GM19395 (cell line): ENCODE results near the gene NYAP2.

Experiments used
- ATAC-seq: cut with Tn5 transposase; IDR thresholded peaks from one replicate; pipeline ENCODE4 v1.9.1; 2021; ENCODE audit warnings: mild to moderate bottlenecking, moderate library complexity; ENCODE audit not compliant: unreplicated experiment

The NYAP2 gene

DNA sequence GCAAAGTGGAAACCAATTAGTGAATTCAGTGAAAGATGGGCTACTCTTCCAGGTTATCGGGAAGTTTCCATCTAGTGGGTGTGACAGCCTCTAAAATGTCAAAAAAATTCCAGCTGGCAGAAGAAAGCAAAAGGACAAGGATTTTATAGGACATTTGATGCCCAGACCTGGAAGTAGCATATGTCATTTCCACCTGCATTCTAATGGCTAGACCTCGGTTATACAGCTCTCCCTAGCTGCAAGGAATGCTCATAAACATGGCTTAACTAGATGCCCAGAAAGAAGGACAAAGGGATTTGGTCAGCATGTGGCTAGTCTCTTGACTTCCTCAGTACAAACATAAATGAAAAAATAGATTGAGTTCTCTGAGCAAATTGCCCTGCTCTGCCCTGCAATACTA lies 215.4 kb downstream of the NYAP2 start:
- ATAC-seq, result no peak

DNA sequence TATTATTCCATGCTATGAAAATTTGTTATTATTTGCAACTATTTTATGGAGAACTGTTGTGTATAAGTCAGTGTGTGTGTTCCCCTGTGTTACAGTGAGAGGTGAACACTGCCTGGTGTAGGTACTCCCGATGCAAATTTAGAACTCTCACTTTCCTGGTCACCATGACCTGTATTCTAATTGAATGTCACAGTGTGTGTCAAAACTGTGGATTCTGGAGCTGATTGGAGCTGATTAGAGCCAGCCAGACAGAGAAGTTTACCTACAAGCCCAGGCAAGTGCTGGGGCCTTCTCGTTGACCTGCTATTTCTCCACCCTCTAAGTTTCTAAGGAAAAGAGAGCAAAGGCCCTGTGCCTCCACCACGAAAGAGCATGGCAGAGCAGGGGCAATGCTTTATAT lies 216.0 kb downstream of the NYAP2 start:
- ATAC-seq, result no peak

DNA sequence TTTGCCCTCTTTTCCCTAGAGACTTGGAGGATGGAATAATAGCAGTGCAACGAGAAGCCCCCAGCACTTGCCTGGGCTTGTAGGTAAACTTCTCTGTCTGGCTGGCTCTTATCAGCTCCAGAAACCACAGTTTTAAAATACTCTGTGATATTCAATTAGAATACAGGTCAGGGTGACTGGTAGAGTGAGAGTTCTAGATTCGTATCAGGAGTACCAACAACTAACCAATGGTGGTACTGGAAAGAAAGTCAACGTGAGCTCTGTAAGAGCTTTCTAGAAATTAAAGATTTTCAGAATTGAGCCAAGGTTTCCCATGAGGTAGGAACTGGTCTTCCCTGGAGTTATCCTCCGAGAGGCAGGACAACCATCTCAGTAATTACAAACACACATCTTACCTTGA lies 216.9 kb downstream of the NYAP2 start:
- no peak for ATAC-seq

DNA sequence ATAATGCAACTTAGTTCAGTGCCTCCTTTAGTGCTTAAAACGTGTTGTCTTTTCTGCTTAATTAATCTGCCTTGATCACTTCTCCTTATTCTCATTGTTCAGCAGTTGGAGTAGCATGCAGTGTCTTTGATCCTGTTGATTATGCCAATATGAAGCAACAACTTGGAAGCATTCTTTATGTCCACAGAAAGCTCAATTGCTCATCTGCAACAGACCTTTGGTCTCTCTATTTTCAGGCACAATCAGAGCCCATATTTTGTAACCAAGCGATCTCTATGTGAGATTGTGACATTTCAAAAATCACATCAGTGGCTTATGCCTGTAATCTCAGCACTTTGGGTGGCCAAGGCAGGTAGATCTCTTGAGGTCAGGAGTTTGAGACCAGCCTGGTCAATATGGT lies 217.3 kb downstream of the NYAP2 start:
- ATAC-seq, result no peak

DNA sequence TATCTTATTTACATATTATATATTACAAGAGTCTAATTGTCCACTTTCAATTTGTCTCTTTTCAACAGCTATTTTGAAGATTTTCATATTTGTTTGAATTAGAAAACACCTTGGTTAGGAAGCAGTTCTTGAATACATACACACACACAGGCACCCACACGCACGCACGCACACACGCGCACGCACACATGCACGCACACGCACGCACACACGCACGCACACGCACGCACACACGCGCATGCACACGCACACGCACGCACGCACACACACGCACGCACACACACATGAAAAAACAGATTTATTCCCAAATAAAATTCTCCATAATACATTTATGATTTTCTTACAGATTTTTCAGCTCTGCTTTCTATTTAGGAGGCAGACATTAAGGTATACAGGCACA lies 220.7 kb downstream of the NYAP2 start:
- no peak for ATAC-seq

DNA sequence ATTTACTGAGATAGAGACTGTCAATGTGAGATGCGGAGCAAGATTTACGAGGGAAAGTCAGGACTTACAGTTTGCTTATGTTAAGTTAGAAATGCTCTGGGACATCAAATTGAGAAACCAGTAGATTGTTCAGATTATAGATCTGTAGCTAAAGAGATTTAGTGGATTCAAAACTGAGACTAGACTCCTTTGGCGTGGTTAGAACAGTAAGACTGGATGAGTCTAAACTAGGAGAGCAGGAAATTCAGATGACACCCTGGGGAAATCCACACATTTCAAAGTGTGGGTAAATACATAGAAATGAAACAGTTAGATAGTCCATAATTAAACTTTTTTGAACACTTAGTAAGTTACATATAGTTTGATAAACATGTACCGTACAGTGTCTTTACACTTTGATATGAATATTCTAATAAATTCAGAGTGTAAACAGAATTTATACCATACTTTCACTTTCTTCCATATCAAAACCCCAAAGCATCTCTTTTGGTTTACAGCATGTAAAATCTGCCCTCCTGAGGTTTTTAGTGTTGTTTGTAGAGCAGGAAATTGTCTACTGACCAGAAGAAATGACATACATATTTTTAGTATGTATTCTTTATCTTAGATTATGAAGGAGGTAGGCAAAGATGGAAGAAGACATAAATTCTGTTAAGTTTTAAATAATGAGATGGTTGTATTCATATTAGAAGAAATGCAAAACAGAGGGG lies 231.5 kb downstream of the NYAP2 start:
- no peak for ATAC-seq

DNA sequence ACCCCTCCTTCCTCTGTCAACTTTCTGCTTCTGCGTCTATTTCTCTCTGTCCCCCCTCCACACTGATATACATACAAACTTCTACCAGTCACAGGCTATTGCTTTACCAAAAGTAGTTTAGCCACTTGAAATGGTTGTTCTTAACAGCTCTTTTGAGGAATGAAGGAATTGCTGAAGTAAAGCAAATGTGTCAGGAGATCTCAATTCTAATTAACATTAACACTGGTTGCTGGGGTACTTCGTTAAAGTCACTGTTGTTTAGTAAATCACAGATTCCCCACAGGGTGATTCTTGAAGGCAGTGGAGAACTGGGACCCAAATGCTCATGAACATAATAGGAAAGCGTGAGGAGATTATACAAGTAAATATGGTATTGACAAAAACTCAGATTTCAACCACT lies 232.8 kb downstream of the NYAP2 start:
- ATAC-seq, result no peak

DNA sequence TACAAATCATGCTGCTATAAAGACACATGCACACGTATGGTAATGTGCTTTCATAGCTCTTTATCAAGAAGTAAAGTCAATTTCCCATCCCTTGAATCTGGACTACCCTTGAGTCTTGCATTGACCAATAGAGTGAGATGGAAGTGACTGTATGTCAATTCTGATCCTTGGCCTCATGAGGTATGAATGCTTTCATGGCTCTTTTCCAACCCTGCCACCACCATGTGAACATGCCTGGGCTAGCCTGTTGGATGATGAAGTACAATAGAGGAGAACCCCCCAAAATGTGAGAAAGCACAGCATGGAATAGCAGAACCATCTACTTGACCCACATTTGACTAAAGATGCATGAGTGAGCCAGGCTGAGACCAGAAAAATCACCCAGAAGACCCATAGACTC lies 237.0 kb downstream of the NYAP2 start:
- no peak for ATAC-seq

DNA sequence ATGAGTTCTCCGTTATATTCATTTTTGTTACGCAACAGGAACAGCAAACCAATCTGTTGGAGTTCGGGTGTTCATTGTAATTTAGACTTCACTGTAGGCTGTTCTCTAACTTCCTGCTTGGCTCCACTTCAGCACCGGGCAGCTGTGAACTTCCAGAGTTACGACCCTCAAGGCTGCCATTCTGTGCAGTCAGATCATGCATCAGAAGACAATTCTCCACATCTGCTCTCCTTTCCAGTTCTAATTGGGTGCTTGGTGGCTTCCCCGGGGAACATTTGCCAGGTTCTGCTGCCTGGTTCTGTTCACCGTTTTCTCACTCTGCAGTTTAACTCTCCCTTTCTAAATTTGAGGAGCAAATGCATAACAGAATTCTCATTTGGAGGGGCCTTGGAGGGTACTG lies 237.7 kb downstream of the NYAP2 start:
- ATAC-seq, result no peak

DNA sequence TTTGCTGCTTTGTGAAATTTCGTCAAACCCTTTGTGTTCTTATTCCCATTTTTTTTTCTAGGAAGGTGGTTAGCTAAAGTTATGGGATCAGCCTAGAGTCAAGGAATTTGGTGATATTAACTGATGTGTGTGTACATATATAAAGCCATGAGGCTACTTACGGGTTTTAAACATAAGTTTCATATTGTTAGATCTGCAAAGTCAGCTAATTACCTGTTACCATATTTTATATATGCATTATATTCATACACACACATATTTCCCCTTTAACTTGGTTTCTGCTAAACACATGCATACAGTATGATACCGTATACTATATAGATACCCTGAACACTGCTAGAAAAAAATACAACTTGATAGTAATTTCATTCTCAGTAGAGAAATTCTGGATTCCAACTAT lies 241.0 kb downstream of the NYAP2 start:
- ATAC-seq, result no peak

DNA sequence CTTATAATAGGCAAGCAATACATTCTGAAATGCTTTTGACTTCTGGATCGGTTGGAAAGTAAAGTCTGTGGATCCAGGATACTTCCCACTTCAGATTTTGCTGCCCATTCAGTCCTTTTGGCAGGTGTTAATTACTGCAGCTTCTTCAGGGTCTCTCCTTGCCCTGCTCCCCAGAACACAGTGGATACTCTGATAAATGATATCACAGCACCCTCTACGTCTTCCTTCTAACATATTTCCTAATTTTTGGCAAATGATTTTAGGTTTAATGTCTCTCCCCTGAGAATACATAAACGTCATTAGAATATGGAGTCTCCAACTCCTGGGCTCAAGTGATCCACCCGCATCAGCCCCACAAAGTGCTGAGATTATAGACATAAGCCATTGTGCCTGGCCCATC lies 249.8 kb downstream of the NYAP2 start:
- ATAC-seq, result no peak

DNA sequence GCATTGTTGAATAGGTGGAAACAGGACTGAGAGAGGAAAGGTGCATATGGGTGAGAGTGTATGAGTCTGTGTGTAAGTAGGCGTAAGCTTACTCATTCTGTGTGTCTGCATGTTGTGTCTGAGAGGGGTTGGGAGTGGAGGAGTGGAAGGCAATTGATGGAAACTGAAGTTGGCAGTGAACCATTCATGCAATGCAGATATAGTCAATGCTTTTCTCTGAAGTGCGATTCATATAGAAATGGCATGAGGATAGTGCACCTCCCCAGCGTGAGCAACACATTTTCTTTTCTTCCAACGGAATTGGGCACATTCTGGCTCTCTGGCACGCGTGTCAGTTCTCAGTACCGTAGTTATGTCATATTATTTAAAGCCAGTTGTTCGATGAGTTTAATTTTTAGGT lies 250.5 kb downstream of the NYAP2 start:
- no peak for ATAC-seq

DNA sequence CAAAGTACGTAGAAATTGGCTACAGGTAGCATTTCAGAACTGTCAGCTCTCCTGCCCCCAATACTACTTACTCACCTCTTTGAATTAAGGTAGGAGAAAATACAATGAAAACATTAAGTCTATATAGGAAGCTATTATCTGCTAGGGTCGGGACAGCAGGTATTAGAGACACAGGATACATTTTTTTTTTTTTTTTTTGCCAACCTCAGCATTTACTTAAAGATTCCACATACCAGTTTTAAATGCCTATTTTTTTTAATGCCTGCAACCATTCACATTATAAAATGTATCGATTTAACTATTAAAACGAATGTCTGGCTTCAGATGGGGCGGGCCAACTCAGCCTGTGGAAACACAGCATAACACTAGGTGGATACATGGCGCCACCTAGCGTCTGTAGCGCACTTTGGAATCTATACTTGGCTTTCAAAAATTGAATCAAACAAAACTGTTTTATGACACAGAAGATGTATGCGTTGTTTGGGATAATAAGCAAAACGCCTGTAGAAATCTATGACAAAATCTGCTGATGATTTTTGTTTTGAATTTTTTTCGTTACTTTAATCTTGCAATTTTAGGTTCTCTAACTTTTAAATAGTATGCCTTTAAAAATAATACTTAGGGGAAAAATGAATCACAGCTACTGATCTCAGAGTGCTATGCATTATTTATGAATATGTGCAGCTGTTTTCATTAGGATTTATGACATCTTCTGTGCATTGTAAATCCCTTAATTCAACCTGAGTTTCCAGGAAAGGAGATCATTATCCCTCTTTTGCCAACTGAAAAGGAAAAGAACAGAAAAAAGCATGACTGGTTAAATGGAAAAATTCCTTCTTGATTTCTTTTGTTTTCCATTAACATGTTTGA lies 261.0 kb downstream of the NYAP2 start:
- peak; percentile 89 for ATAC-seq

DNA sequence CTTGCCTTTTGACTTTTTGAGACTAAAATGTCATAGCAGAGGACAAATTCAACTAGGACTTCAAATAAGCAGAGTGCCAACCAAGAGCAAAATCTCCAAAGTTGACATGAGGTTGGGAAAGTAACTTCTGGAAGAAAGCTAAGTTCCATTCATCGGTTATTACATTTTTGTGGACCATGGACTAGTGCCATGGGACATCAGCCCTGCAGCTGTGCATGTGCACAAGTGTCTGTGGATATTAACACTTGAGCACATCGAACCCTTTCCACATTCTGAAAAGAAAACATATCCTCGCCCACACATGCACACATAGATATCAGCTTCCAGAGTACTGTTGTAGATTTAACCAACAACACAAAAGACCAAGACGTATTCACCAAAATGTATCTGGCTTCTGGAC lies 262.6 kb downstream of the NYAP2 start:
- ATAC-seq, result no peak

DNA sequence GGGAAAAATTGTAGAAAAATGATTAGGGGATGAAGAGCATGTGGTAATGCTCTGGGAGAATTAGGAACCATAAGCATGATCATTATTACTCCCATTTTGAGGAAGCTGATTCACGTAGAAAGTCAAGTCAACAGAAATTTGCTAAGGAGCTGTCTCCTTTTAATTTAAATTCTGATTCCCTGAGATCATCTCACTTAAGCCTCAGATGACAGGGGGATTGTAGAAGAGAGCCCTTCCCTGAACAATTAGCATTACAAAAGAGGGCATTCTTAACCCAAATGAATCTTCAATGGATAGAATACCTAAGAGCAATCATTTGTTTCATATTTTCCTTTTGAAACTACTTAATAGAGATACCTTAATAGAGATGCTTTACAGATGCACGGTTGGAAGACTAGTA lies 267.9 kb downstream of the NYAP2 start:
- no peak for ATAC-seq

DNA sequence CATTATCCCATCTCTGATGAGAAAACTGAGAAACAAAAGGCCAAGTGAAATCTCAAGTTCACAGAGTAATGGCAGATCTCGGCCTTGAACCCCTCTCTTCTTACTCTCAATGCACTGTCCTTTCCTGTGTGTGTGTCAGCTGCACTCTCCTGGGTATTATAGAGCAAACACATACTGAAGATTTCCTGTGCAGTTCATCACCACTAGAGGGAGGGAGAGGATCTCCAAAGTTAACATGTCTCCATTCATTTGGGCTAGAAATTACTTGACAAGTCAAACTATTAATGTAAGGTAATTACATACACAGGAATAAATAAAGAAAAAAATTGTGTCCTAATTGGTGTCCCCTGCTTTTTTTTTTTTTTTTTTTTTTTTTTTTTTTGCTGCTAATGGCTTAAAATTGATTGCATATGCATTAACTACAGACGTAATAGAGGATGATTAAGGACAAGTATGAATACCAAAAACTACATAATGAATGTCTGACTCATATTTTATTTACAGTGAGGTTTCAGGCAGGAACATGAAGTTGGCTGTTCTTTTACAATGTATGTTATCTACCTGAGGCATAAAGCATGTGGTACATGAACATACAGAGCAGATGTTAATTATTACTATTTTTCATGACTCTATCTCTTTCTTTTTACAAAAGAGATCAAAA lies 269.2 kb downstream of the NYAP2 start:
- peak; percentile 94 for ATAC-seq

DNA sequence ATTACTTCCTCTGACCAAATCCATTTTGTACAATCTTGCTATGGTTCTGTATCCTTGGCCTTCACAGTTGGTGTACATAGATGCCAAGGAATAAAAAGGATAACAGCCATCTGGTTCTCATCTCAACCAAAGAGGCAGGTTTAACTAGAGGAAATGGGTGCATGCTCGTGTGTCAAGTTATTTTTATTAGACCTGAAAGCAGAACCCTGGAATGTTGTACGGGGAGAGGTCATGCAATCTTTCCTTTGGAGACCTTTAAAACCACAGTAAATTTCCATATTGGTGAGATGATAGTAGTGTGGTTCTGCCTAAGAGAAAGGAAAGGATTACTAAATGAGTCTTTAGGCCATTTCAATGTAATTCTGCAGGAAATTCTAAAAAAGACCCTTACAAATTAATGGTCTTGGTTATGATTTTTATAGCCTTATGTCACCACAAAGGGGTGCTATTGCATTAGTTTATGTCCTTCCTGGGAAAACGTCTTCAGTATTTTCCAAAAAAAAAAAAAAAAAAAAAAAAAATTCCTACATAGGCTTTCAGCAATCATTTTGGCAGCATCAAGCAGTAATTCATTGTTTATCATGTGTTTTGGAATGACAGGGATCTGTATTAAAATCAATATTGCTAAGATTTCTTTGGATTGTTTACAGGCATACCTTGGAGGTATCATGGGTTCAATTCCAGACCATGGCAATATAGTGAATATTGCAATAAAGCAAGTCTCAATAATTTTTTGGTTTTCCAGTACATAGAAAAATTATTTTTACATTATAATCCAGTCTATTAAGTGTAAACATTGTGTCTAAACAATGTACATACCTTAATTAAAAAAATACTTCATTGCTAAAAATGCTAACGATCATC lies 270.8 kb downstream of the NYAP2 start:
- no peak for ATAC-seq

DNA sequence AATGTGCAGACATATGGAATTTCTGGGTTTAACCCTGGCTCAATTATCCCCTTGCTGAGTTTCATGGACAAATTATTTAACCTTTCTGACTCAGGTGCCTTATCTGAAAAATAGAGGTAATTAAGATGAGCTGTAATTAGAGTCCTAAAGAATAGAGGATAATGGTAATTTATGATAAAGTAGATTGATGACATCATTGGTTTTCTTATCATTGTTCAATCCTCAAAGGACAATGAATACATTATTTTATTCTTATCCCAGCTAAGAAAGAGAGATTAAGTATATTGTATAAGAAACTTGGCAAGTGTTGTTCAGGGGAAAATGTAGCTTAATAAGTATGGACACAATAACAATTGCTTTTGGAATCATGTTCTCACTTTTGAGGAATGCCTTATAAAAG lies 279.3 kb downstream of the NYAP2 start:
- no peak for ATAC-seq

DNA sequence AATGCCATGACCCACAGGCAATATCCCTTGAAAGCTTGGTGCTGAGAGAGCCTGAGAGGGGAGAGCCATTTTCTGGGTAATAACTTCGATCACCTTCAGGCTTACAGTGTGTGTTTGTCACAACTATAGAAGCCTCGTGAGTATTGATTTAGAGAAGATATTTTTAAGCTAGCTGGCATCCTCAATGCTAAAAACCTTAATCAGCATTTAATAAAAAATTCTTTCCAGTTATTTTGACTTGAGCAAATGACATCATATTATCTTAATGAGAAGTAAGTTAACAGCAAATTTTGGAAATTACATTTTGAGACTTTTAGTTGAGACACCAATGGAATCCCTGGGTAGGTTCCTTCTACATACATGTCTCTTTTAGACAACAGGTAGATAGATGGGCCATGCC lies 283.7 kb downstream of the NYAP2 start:
- ATAC-seq, result no peak

DNA sequence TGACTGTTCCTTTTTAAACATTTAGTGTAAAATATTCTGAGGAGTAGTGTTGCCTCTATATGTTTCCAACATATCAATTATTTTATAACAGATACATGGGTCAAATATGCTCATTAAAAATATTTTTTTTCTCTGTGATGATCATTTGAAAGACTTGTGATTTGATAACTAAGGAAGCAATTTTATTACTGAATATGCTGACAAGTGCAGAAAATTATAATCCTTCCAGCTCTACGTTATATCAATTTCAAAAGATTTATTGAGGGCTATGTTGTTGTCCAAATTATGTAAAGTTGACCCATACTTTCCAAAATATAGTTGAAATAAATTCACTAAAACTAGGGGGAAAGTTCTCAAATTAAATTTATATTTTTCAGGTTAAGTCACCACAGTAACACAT lies 290.6 kb downstream of the NYAP2 start:
- no peak for ATAC-seq

DNA sequence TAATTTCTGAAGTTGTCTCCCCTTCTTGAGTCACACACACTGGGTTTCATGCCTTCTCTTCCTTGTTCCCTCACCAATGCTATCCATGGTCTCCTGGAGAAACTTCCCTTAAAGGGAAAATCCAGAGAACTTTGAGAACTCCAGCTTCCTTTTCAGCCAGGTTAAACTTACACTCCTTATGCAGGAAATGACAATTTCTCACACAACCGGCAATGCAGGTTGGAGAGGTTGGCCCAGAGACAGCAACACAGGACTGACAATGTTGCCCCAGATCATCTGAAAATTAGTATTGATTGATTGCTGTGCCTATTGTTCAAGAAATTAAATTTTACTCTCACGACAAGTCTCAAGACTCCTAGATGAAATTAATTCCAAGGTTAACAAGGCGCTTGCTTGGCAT lies 292.2 kb downstream of the NYAP2 start:
- ATAC-seq, result no peak
